ENCODE measurements around the gene LTBP4. TPM values are rescaled to one million over a fixed set of nuclear protein-coding genes. Genes with fewer than 3 reads are reported as not detected.

Gene LTBP4
- total and polyA plus RNA-seq, 2 donors (not counting 1 experiment from before 2014, with no cell fraction given): 81.2 to 105 TPM

GRCh38 chr19:40608957-40609356, 7.8 kb downstream of the LTBP4 start:
- peaks cover 58% of the 10 kb centered on the region for H3K4me1 Mint-ChIP-seq
- peak overlapping the region; percentile 66 for H3K9ac ChIP-seq (ENCODE audit: low read length)

More at GRCh38 chr19:40608957-40609356, 7.8 kb downstream of the LTBP4 start:
- Histone ChIP-seq H3K27me3 (replicated peaks in 1 of 4; ENCODE audit: control extremely low read depth in 1 of 4, control insufficient read depth in 3 of 4, insufficient read depth in 4 of 4, low read length in 3 of 4) (peaks cover 0 to 4% (median 0%) of the 10 kb centered on the region in 4 experiments), H3K4me3 (ENCODE audit: control extremely low read depth in 1 of 5, extremely low read depth in 1 of 5, insufficient read depth in 1 of 5, low read depth in 2 of 5, low read length in 4 of 5) (peak overlapping the region in 3 of 5 experiments; percentile 57 to 72 (median 66)), H3K36me3 (replicated peaks in 1 of 2; ENCODE audit: control extremely low read depth in 1 of 2, control insufficient read depth in 1 of 2, extremely low read depth in 1 of 2, insufficient read depth in 2 of 2, low read length in 1 of 2) (no peaks in the 10 kb centered on the region), H3K9me3 (ENCODE audit: control extremely low read depth in 1 of 3, control insufficient read depth in 2 of 3, insufficient read depth in 1 of 3, low read length in 2 of 3) (peaks cover 0 to 25% (median 0%) of the 10 kb centered on the region in 3 donors), H3K4me2 (replicated peaks; ENCODE audit: low read depth, low read length, poor library complexity, severe bottlenecking) (peak overlapping the region; percentile 95), H4K20me1 (ENCODE audit: control insufficient read depth, insufficient read depth, low read length, poor library complexity, severe bottlenecking) (no peaks in the 10 kb centered on the region), H2AFZ (ENCODE audit: insufficient read depth, low read depth, low read length, poor library complexity, severe bottlenecking) (peak overlapping the region; percentile 84), H3K4me1 (ENCODE audit: control insufficient read depth in 2 of 2, insufficient read depth in 2 of 2, low read length in 2 of 2) (peaks cover 42 to 58% of the 10 kb centered on the region in 2 donors), H3K79me2 (ENCODE audit: control insufficient read depth, insufficient read depth, low read length) (no peaks in the 10 kb centered on the region), H3K27ac (ENCODE audit: low read length in 2 of 2) (peak overlapping the region; percentile 83 to 93)
- peak overlapping the region; percentile 98 for H3K27ac Mint-ChIP-seq
- DNase-seq: no peak
- no peaks in the 10 kb centered on the region for H3K27me3 Mint-ChIP-seq
- no peak for TF ChIP-seq CTCF (IDR thresholded peaks at IDR 0.05)
- no peak for TF ChIP-seq EZH2 (IDR thresholded peaks at IDR 0.05; ENCODE audit: borderline replicate concordance, insufficient read depth, low read depth, low read length, poor library complexity, severe bottlenecking)
- ATAC-seq (ENCODE audit: low read depth): no peak
- ChIA-PET CTCF (interaction anchor here (0.7 to 2.4 kb wide), 6 partner anchors 10 to 654 kb away, joined by 3 to 15 read pairs (median 4); partner anchors contain the start of genes AKT2 and LTBP4), POLR2A (interaction anchor here (0.7 to 1.3 kb wide), 2 partner anchors 188 to 744 kb away, joined by 3 to 5 read pairs; no protein-coding TSS in a partner anchor)
- 56% methylated on average over 2 of the region's 4 CpGs for WGBS (ENCODE audit: insufficient coverage)
- no peaks in the 10 kb centered on the region for H3K9me3 Mint-ChIP-seq (ENCODE audit: insufficient read depth)
- H3K4me3 Mint-ChIP-seq: peak overlapping the region; percentile 92
- intact Hi-C loops (cut with micrococcal nuclease): no loop called here
